ENCODE data around the gene GRAMD1B. TPM values are rescaled to one million over a fixed set of nuclear protein-coding genes. Genes with fewer than 3 reads are reported as not detected.
"Not testable (repeated sequence)": the region's sequence is repeated elsewhere in the genome, so short reads cannot be mapped to it uniquely, and the experiment has no call there.

GRAMD1B gene
- total and polyA plus RNA-seq, 5 donors = 2.0 to 4.1 (median 2.6) TPM

- ATAC-seq = no peak
- H3K4me1 ChIP-seq (ENCODE audit: control insufficient read depth, insufficient read depth, low read length) = no peaks in the 10 kb centered on the region
- WGBS = 60% methylated on average over 2 of the region's 2 CpGs
- no peak overlapping the region for H3K4me3 ChIP-seq (ENCODE audit: low read length)
- no peaks in the 10 kb centered on the region for H3K9me3 ChIP-seq (ENCODE audit: control insufficient read depth, low read length)
- H3K27ac ChIP-seq (ENCODE audit: low read length) = no peak overlapping the region
- no peaks in the 10 kb centered on the region for H3K27me3 ChIP-seq (ENCODE audit: control insufficient read depth, insufficient read depth)
- intact Hi-C loops (cut with DNase I) = loop anchor here in 1 of 4 donors (10.0 kb wide), 1 partner anchor 52 kb away; no protein-coding TSS in a partner anchor
- no peak for DNase-seq
Measured at GRCh38 chr11:123652599-123652998, 222.5 kb downstream of the GRAMD1B start.

GRCh38 chr11:123653483-123653826 is 223.4 kb downstream of the GRAMD1B start:
- no peak overlapping the region for H3K27ac ChIP-seq (ENCODE audit: low read length)

GRCh38 chr11:123653827-123654565 is 223.9 kb downstream of the GRAMD1B start:
- Histone ChIP-seq H3K4me3 (ENCODE audit: low read length) (peak overlapping the region; percentile 34), H3K27ac (ENCODE audit: low read length) (no peak overlapping the region), H3K9me3 (ENCODE audit: control insufficient read depth, low read length) (no peaks in the 10 kb centered on the region), H3K4me1 (ENCODE audit: control insufficient read depth, insufficient read depth, low read length) (no peaks in the 10 kb centered on the region), H3K27me3 (ENCODE audit: control insufficient read depth, insufficient read depth) (no peaks in the 10 kb centered on the region)
- intact Hi-C loops (cut with DNase I) = loop anchor here in 1 of 4 donors (10.0 kb wide), 1 partner anchor 51 kb away; no protein-coding TSS in a partner anchor
- WGBS = under 1% methylated on average over 64 of the region's 64 CpGs
- DNase-seq (peak; percentile 60 to 84 (median 72)), ATAC-seq (peak; percentile 87 to 88)

More at GRCh38 chr11:123653483-123653826, 223.4 kb downstream of the GRAMD1B start:
- Histone ChIP-seq H3K4me1 (ENCODE audit: control insufficient read depth, insufficient read depth, low read length) (no peaks in the 10 kb centered on the region), H3K4me3 (ENCODE audit: low read length) (peak overlapping the region; percentile 34), H3K27me3 (ENCODE audit: control insufficient read depth, insufficient read depth) (no peaks in the 10 kb centered on the region), H3K9me3 (ENCODE audit: control insufficient read depth, low read length) (no peaks in the 10 kb centered on the region)
- DNase-seq (no peak), ATAC-seq (no peak)
- WGBS = 8% methylated on average over 10 of the region's 10 CpGs
- intact Hi-C loops (cut with DNase I) = loop anchor here in 1 of 4 donors (10.0 kb wide), 1 partner anchor 51 kb away; no protein-coding TSS in a partner anchor

GRCh38 chr11:123654566-123655081 is 224.6 kb downstream of the GRAMD1B start, which contains the start of gene SCN3B:
Gene SCN3B, minus strand, starts transcription at chr11:123654624. Its CDS starts 823 bp downstream, at chr11:123653801.
- H3K27me3 ChIP-seq (ENCODE audit: control insufficient read depth, insufficient read depth) = no peaks in the 10 kb centered on the region

GRCh38 chr11:123659311-123659710 is 229.2 kb downstream of the GRAMD1B start:
- Histone ChIP-seq H3K27me3 (ENCODE audit: control insufficient read depth, insufficient read depth) (no peaks in the 10 kb centered on the region), H3K27ac (ENCODE audit: low read length) (no peak overlapping the region), H3K4me1 (ENCODE audit: control insufficient read depth, insufficient read depth, low read length) (no peaks in the 10 kb centered on the region), H3K4me3 (ENCODE audit: low read length) (no peak overlapping the region), H3K9me3 (ENCODE audit: control insufficient read depth, low read length) (no peaks in the 10 kb centered on the region)
- DNase-seq = no peak
- no peak for ATAC-seq
- 36% methylated on average over 2 of the region's 2 CpGs for WGBS
- intact Hi-C loops (cut with DNase I) = loop anchor here in 1 of 4 donors (10.0 kb wide), 1 partner anchor 45 kb away; no protein-coding TSS in a partner anchor

More at GRCh38 chr11:123654566-123655081, 224.6 kb downstream of the GRAMD1B start, which contains the start of gene SCN3B:
- ATAC-seq (peak; percentile 98 to 99), DNase-seq (peak; percentile 74 to 87 (median 87))
- Histone ChIP-seq H3K4me3 (ENCODE audit: low read length) (peak within 1 kb of the TSS; percentile 34), H3K4me1 (ENCODE audit: control insufficient read depth, insufficient read depth, low read length) (no peaks in the 10 kb centered on the region), H3K27ac (ENCODE audit: low read length) (peak within 1 kb of the TSS; percentile 44), H3K9me3 (ENCODE audit: control insufficient read depth, low read length) (no peaks in the 10 kb centered on the region)
- intact Hi-C loops (cut with DNase I) = loop anchor here in 1 of 4 donors (10.0 kb wide), 1 partner anchor 50 kb away; no protein-coding TSS in a partner anchor
- WGBS = 2% methylated on average over 44 of the region's 44 CpGs

- H3K9me3 ChIP-seq (ENCODE audit: control insufficient read depth, low read length); ATAC-seq; H3K27me3 ChIP-seq (ENCODE audit: control insufficient read depth, insufficient read depth); DNase-seq; H3K27ac ChIP-seq (ENCODE audit: low read length); H3K4me1 ChIP-seq (ENCODE audit: control insufficient read depth, insufficient read depth, low read length); H3K4me3 ChIP-seq (ENCODE audit: low read length): not testable (repeated sequence)
- 28% methylated on average over 3 of the region's 3 CpGs for WGBS
- intact Hi-C loops (cut with DNase I) = loop anchor here in 1 of 4 donors (10.0 kb wide), 1 partner anchor 45 kb away; no protein-coding TSS in a partner anchor
Measured at GRCh38 chr11:123659965-123660364, 229.9 kb downstream of the GRAMD1B start.

GRCh38 chr11:123665306-123665705 is 235.2 kb downstream of the GRAMD1B start:
- Histone ChIP-seq H3K9me3 (ENCODE audit: control insufficient read depth, low read length) (no peaks in the 10 kb centered on the region), H3K4me1 (ENCODE audit: control insufficient read depth, insufficient read depth, low read length) (no peaks in the 10 kb centered on the region), H3K27ac (ENCODE audit: low read length) (no peak overlapping the region), H3K27me3 (ENCODE audit: control insufficient read depth, insufficient read depth) (no peaks in the 10 kb centered on the region), H3K4me3 (ENCODE audit: low read length) (no peak overlapping the region)
- WGBS = 79% methylated on average over 1 of the region's 1 CpG
- no peak for ATAC-seq
- DNase-seq = no peak
- intact Hi-C loops (cut with DNase I) = no loop called here

- Histone ChIP-seq H3K4me1 (ENCODE audit: control insufficient read depth, insufficient read depth, low read length) (no peaks in the 10 kb centered on the region), H3K9me3 (ENCODE audit: control insufficient read depth, low read length) (no peaks in the 10 kb centered on the region), H3K4me3 (ENCODE audit: low read length) (no peak overlapping the region), H3K27me3 (ENCODE audit: control insufficient read depth, insufficient read depth) (no peaks in the 10 kb centered on the region), H3K27ac (ENCODE audit: low read length) (no peak overlapping the region)
- DNase-seq = no peak
- intact Hi-C loops (cut with DNase I) = no loop called here
- no peak for ATAC-seq
- 78% methylated on average over 1 of the region's 1 CpG for WGBS
Measured at GRCh38 chr11:123670081-123670480, 240.0 kb downstream of the GRAMD1B start.

GRCh38 chr11:123671534-123671933 is 241.5 kb downstream of the GRAMD1B start:
- WGBS = 65% methylated on average over 9 of the region's 9 CpGs
- intact Hi-C loops (cut with DNase I) = no loop called here

GRCh38 chr11:123672568-123672967 is 242.5 kb downstream of the GRAMD1B start:
- no peak for DNase-seq
- intact Hi-C loops (cut with DNase I) = no loop called here
- no peaks in the 10 kb centered on the region for H3K9me3 ChIP-seq (ENCODE audit: control insufficient read depth, low read length)
- 87% methylated on average over 5 of the region's 5 CpGs for WGBS
- H3K27me3 ChIP-seq (ENCODE audit: control insufficient read depth, insufficient read depth) = no peaks in the 10 kb centered on the region
- H3K4me1 ChIP-seq (ENCODE audit: control insufficient read depth, insufficient read depth, low read length) = no peaks in the 10 kb centered on the region
- no peak overlapping the region for H3K27ac ChIP-seq (ENCODE audit: low read length)
- no peak for ATAC-seq
- H3K4me3 ChIP-seq (ENCODE audit: low read length) = no peak overlapping the region

More at GRCh38 chr11:123671534-123671933, 241.5 kb downstream of the GRAMD1B start:
- no peak overlapping the region for H3K4me3 ChIP-seq (ENCODE audit: low read length)
- no peak overlapping the region for H3K27ac ChIP-seq (ENCODE audit: low read length)
- H3K4me1 ChIP-seq (ENCODE audit: control insufficient read depth, insufficient read depth, low read length) = no peaks in the 10 kb centered on the region
- H3K27me3 ChIP-seq (ENCODE audit: control insufficient read depth, insufficient read depth) = no peaks in the 10 kb centered on the region
- DNase-seq (no peak), ATAC-seq (no peak)
- H3K9me3 ChIP-seq (ENCODE audit: control insufficient read depth, low read length) = no peaks in the 10 kb centered on the region

GRCh38 chr11:123674297-123674696 is 244.2 kb downstream of the GRAMD1B start:
- Histone ChIP-seq H3K27me3 (ENCODE audit: control insufficient read depth, insufficient read depth) (no peaks in the 10 kb centered on the region), H3K27ac (ENCODE audit: low read length) (no peak overlapping the region), H3K9me3 (ENCODE audit: control insufficient read depth, low read length) (no peaks in the 10 kb centered on the region), H3K4me3 (ENCODE audit: low read length) (no peak overlapping the region), H3K4me1 (ENCODE audit: control insufficient read depth, insufficient read depth, low read length) (no peaks in the 10 kb centered on the region)
- intact Hi-C loops (cut with DNase I) = no loop called here
- DNase-seq (no peak), ATAC-seq (no peak)
- WGBS = 49% methylated on average over 2 of the region's 2 CpGs

All from right cardiac atrium (tissue), 5 donors.